Measurements from ENCODE around the gene NAAA. TPM values are rescaled to one million over a fixed set of nuclear protein-coding genes. Genes with fewer than 3 reads are reported as not detected.

Gene NAAA
- polyA plus RNA-seq, 1 of the 3 experiments (the other 2 are of a cell fraction), result 3.5 TPM

DNA sequence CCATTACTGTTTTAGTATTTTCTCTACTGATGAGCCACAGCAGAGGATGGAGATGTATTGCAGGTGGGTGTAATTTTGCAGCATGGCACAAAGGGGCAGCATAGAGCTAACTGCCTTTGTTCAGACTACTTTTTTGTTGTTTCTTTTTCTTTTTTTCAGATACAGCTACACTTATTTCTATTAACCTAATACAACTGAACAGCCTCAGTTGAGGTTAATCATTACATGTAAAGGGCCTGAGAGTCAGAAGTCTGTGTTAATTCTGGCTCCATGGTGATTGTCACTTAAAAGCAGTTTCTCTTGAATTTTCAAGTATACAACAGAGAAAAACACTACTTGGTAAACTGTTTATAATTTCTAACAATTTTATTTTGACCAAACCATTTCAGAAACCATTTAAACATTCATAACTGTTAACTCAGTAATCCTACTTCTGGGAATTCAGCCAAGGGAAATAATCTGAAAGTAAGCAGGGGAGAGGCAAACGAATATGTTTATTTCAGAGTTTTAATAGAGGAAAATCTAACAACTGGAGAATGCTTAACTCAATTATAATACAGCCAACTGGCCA lies 24.6 kb downstream of the NAAA start:
- H3K4me3 ChIP-seq (ENCODE audit: low read depth in 2 of 2, low read length in 1 of 2), result peak overlapping the region in 1 of 2 experiments; percentile 39; a peak in 1 of 4 replicates
- no peaks in the 10 kb centered on the region for H3K79me2 ChIP-seq (ENCODE audit: insufficient read depth)
- no peaks in the 10 kb centered on the region for H3K9me3 ChIP-seq
- ChIA-PET POLR2A (no interaction called here), CTCF (interaction anchor here (0.6 to 2.0 kb wide), 24 partner anchors 8 to 339 kb away, joined by 3 to 10 read pairs (median 4); partner anchors contain the start of gene NAAA)
- DNase-seq, result peak; percentile 59
- no peaks in the 10 kb centered on the region for H4K20me1 ChIP-seq (ENCODE audit: insufficient read depth)
- no peaks in the 10 kb centered on the region for H3K4me1 ChIP-seq (ENCODE audit: control insufficient read depth in 1 of 2, insufficient read depth in 2 of 2, low read depth in 1 of 2, low read length in 1 of 2)
- no peak overlapping the region for H3K9ac ChIP-seq
- WGBS (ENCODE audit: low lambda C conversion rate), result 13% methylated on average over 1 of the region's 1 CpG
- peak overlapping the region in 1 of 2 experiments; percentile 67; a peak in 2 of 4 replicates for H3K27ac ChIP-seq (ENCODE audit: low read depth in 2 of 2, low read length in 1 of 2)
- H3K36me3 ChIP-seq (replicated peaks in 1 of 2; ENCODE audit: control insufficient read depth in 1 of 2, insufficient read depth in 2 of 2, low read length in 1 of 2), result peaks cover 10 to 19% of the 10 kb centered on the region in 2 experiments
- no peaks in the 10 kb centered on the region for H3K9me2 ChIP-seq
- peak overlapping the region; percentile 76 for H2AFZ ChIP-seq (ENCODE audit: low read depth)
- no peaks in the 10 kb centered on the region for H3K27me3 ChIP-seq (ENCODE audit: insufficient read depth)
- H3K4me2 ChIP-seq, result peak overlapping the region; percentile 40; the same call in 1 of the 2 replicates
- TF ChIP-seq, protein P1, sequence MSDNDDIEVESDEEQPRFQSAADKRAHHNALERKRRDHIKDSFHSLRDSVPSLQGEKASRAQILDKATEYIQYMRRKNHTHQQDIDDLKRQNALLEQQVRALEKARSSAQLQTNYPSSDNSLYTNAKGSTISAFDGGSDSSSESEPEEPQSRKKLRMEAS (IDR thresholded peaks at IDR 0.05; ENCODE audit: low read depth), result 0 out of 2 replicates have a peak, but pooled peaks have one; percentile 19
- TF ChIP-seq GATA2 (CRISPR knock-in tag; IDR thresholded peaks at IDR 0.05), result no peak
- TF ChIP-seq MEF2A (IDR thresholded peaks at IDR 0.05; ENCODE audit: borderline replicate concordance, low read depth), result no peak
- no peak for TF ChIP-seq TCF12 (IDR thresholded peaks at IDR 0.05)
- TF ChIP-seq, protein P2, sequence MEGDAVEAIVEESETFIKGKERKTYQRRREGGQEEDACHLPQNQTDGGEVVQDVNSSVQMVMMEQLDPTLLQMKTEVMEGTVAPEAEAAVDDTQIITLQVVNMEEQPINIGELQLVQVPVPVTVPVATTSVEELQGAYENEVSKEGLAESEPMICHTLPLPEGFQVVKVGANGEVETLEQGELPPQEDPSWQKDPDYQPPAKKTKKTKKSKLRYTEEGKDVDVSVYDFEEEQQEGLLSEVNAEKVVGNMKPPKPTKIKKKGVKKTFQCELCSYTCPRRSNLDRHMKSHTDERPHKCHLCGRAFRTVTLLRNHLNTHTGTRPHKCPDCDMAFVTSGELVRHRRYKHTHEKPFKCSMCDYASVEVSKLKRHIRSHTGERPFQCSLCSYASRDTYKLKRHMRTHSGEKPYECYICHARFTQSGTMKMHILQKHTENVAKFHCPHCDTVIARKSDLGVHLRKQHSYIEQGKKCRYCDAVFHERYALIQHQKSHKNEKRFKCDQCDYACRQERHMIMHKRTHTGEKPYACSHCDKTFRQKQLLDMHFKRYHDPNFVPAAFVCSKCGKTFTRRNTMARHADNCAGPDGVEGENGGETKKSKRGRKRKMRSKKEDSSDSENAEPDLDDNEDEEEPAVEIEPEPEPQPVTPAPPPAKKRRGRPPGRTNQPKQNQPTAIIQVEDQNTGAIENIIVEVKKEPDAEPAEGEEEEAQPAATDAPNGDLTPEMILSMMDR (IDR thresholded peaks at IDR 0.05), result peak; percentile 84
- TF ChIP-seq SMC3 (IDR thresholded peaks at IDR 0.05; ENCODE audit: low read depth, low read length), result peak; percentile 49
- TF ChIP-seq RCOR1 (IDR thresholded peaks at IDR 0.05; ENCODE audit: low read length), result no peak
- TF ChIP-seq RAD21 (IDR thresholded peaks at IDR 0.05; ENCODE audit: low read length), result peak; percentile 58
- TF ChIP-seq ELF1 (IDR thresholded peaks at IDR 0.05), result no peak
- no peak for TF ChIP-seq YY1 (IDR thresholded peaks at IDR 0.05; ENCODE audit: low read depth)
- TF ChIP-seq, protein P3, sequence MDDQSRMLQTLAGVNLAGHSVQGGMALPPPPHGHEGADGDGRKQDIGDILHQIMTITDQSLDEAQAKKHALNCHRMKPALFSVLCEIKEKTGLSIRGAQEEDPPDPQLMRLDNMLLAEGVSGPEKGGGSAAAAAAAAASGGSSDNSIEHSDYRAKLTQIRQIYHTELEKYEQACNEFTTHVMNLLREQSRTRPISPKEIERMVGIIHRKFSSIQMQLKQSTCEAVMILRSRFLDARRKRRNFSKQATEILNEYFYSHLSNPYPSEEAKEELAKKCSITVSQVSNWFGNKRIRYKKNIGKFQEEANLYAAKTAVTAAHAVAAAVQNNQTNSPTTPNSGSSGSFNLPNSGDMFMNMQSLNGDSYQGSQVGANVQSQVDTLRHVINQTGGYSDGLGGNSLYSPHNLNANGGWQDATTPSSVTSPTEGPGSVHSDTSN (IDR thresholded peaks at IDR 0.05), result no peak
- no peak for TF ChIP-seq RXRA (IDR thresholded peaks at IDR 0.05; ENCODE audit: borderline replicate concordance, low read depth)
- TF ChIP-seq TAF1 (IDR thresholded peaks at IDR 0.05; ENCODE audit: borderline replicate concordance, low read depth, low read length), result no peak
- no peak for TF ChIP-seq NFIC (IDR thresholded peaks at IDR 0.05; ENCODE audit: borderline replicate concordance)
- TF ChIP-seq, protein P4, sequence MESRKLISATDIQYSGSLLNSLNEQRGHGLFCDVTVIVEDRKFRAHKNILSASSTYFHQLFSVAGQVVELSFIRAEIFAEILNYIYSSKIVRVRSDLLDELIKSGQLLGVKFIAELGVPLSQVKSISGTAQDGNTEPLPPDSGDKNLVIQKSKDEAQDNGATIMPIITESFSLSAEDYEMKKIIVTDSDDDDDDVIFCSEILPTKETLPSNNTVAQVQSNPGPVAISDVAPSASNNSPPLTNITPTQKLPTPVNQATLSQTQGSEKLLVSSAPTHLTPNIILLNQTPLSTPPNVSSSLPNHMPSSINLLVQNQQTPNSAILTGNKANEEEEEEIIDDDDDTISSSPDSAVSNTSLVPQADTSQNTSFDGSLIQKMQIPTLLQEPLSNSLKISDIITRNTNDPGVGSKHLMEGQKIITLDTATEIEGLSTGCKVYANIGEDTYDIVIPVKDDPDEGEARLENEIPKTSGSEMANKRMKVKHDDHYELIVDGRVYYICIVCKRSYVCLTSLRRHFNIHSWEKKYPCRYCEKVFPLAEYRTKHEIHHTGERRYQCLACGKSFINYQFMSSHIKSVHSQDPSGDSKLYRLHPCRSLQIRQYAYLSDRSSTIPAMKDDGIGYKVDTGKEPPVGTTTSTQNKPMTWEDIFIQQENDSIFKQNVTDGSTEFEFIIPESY (IDR thresholded peaks at IDR 0.05; ENCODE audit: borderline replicate concordance, low read depth), result no peak
- H3F3A ChIP-seq (replicated peaks; ENCODE audit: insufficient read depth), result peaks cover 8% of the 10 kb centered on the region

Measured in SK-N-SH (cell line).